Measurements from ENCODE around the gene DAPK2. TPM values are rescaled to one million over a fixed set of nuclear protein-coding genes. Genes with fewer than 3 reads are reported as not detected.
A peak's percentile ranks its signal among the peaks of the same experiment; 100 is the strongest.

Gene DAPK2
- total RNA-seq, 2 donors from 2014 or later: 13.8 to 40.4 TPM

DNA sequence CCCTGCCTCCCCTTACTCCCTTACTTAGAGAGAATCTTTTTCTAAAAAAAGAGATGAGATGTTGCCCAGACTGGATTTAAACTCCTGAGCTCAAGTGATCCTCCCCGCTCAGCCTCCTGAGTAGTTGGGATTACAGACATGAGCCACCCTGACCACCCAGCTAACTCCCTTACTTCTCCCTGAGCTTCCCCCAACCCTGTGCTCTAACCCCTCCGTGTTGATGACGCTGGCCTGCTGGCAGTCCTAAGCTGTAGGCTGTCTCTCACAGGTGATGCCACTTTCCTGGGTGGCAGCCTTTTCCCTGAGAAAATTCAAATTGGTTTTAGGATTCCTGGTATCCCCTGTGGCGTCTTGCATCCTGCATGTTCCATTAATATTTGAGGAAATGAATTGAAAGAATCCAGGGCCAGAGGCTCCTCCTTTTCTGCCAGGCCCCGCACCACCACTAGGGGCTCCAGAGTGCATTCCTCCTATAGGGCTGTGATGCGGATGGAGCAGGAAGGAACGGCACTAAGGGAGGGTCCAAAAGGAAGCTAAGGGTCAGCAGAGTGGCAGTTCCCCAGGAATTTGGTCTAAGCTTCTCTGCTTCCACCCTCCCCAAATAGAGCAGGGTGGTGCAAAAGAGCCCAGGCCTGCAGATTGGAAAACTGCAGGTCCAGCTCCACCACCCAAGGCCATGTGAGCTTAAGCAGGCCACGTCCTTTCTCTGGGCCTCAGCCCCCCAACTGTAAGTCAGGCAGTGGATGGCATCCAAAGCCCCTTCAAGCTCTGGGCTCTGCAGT lies 101.1 kb downstream of the DAPK2 start:
- WGBS: 45% methylated on average over 8 of the region's 8 CpGs
- no peak for TF ChIP-seq POLR2AphosphoS5 (IDR thresholded peaks at IDR 0.05)
- TF ChIP-seq, protein P1, sequence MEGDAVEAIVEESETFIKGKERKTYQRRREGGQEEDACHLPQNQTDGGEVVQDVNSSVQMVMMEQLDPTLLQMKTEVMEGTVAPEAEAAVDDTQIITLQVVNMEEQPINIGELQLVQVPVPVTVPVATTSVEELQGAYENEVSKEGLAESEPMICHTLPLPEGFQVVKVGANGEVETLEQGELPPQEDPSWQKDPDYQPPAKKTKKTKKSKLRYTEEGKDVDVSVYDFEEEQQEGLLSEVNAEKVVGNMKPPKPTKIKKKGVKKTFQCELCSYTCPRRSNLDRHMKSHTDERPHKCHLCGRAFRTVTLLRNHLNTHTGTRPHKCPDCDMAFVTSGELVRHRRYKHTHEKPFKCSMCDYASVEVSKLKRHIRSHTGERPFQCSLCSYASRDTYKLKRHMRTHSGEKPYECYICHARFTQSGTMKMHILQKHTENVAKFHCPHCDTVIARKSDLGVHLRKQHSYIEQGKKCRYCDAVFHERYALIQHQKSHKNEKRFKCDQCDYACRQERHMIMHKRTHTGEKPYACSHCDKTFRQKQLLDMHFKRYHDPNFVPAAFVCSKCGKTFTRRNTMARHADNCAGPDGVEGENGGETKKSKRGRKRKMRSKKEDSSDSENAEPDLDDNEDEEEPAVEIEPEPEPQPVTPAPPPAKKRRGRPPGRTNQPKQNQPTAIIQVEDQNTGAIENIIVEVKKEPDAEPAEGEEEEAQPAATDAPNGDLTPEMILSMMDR (IDR thresholded peaks at IDR 0.05): peak; percentile 57 to 88 (median 72)
- H3K36me3 ChIP-seq: no peaks in the 10 kb centered on the region
- H3K27me3 ChIP-seq (replicated peaks; ENCODE audit: insufficient read depth): no peaks in the 10 kb centered on the region
- no peaks in the 10 kb centered on the region for H3K4me1 ChIP-seq (replicated peaks)
- no peak overlapping the region for H3K4me3 ChIP-seq
- intact Hi-C loops (cut with DNase I): loop anchor here (10.0 kb wide), 1 partner anchor 100 kb away; the partner anchor contains the start of gene DAPK2
- H3K9me3 ChIP-seq: no peaks in the 10 kb centered on the region
- no peak overlapping the region for H3K27ac ChIP-seq
- peak; percentile 53 for DNase-seq (ENCODE audit: low spot score)

DNA sequence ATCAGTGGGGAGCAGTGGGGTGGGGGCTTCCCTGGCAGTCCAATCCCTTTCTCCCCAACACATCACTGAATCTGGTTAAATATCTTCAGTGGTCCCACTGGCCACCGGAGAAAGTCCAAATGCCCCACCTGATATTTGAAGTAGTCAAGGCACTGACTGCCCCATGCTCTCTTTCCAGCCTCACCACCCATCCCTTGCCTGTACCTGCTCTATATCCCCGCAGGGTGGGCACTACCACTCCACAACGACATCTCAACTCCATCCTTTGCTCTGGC lies 101.7 kb downstream of the DAPK2 start:
- TF ChIP-seq, protein P1 (IDR thresholded peaks at IDR 0.05): no peak
- TF ChIP-seq POLR2AphosphoS5 (IDR thresholded peaks at IDR 0.05) (no peak), POLR2A (IDR thresholded peaks at IDR 0.05) (no peak)
- Histone ChIP-seq H3K9me3 (no peaks in the 10 kb centered on the region), H3K27ac (no peak overlapping the region), H3K36me3 (no peaks in the 10 kb centered on the region), H3K4me1 (replicated peaks) (no peaks in the 10 kb centered on the region), H3K4me3 (no peak overlapping the region), H3K27me3 (replicated peaks; ENCODE audit: insufficient read depth) (no peaks in the 10 kb centered on the region)
- no peak for DNase-seq (ENCODE audit: low spot score)
- intact Hi-C loops (cut with DNase I): loop anchor here (10.0 kb wide), 1 partner anchor 100 kb away; the partner anchor contains the start of gene DAPK2
- 95% methylated on average over 3 of the region's 3 CpGs for WGBS

DNA sequence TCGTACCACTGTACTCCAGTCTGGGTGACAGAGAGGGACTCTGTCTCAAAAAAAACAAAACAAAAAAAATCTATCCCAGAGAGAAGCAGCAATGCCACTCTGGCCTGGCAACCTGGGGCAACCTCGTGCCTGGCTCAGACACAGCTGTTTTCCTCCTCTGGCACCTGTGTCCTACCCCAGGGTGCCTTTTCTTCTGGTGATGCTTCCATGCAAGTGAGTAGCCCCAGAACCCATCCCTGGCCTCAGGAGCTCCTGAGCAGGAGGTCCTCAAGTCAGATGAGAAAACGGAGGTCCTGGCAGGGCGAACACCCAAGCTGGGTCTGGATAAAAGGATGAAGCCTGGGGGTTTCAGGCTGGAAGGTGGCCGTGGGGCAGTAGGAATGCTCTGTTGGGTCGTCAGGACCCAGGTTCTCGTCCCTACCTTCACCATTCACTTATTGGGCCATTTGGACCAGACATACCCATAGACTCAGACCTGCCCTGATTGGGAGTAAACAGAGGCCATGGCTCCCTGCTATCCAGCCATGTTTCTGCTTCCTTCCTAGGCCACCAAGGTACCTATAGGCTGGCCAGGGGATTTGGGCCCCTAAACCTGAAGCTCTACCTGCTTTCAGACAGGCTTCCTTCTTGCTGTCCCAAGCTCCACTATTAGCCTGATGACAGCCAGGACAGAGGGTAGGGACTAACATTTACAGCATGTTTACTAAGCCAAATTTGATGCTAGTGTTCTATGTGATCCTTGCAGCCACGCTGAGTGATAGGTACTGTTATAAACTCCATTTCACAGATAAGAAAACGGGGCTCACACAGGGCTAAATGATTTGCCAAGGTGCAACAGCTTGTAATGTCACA lies 102.2 kb downstream of the DAPK2 start:
- DNase-seq (ENCODE audit: low spot score): no peak
- Histone ChIP-seq H3K27me3 (replicated peaks; ENCODE audit: insufficient read depth) (no peaks in the 10 kb centered on the region), H3K4me1 (replicated peaks) (no peaks in the 10 kb centered on the region), H3K27ac (no peak overlapping the region), H3K4me3 (no peak overlapping the region), H3K9me3 (no peaks in the 10 kb centered on the region), H3K36me3 (no peaks in the 10 kb centered on the region)
- intact Hi-C loops (cut with DNase I): loop anchor here (10.0 kb wide), 1 partner anchor 101 kb away; the partner anchor contains the start of gene DAPK2
- TF ChIP-seq, protein P1 (IDR thresholded peaks at IDR 0.05): no peak
- TF ChIP-seq POLR2AphosphoS5 (IDR thresholded peaks at IDR 0.05) (no peak), POLR2A (IDR thresholded peaks at IDR 0.05) (no peak)
- 94% methylated on average over 9 of the region's 9 CpGs for WGBS

DNA sequence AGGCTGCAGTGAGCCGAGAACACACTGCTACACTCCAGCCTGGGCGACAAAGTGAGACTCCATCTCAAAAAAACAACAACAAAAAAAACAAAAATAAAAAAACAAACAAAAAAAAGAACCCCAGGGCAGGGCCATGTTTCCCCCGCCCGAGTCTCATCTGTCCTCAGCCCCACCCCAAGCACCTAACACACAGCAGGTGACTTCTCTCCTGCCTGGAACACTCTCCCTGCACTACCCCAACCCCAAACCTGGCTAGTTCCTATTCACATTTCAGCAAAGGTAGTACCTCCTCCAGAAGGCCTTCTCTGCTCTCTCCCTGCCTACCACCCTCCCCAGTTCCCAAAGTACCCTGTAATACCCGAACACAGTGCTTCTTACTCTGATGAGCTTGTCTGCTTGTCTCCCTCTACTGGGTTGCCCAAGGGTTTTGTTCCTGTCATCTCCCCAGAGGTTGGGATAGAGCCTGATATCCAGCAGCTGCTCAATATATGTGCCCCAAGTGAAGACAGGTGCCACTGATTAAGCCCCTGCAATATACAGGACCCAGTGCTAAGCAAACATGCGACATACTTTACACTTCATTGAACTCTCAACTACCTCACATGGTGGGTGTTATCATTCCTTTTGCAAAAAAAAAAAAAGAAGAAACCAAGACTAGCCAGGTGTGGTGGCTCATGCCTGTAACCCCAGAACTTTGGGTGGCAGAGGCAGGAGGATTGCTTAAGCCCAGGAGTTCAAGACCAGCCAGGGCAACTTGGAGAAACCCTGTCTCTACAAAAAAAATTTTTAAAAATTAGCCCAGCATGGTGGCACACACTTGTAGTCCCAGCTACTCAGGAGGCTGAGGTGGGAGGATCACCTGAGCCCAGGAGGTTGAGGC lies 103.6 kb downstream of the DAPK2 start:
- TF ChIP-seq, protein P1 (IDR thresholded peaks at IDR 0.05): no peak
- TF ChIP-seq POLR2AphosphoS5 (IDR thresholded peaks at IDR 0.05) (no peak), POLR2A (IDR thresholded peaks at IDR 0.05) (no peak)
- WGBS: 95% methylated on average over 6 of the region's 6 CpGs
- H3K9me3 ChIP-seq: no peaks in the 10 kb centered on the region
- no peak for DNase-seq (ENCODE audit: low spot score)
- H3K4me1 ChIP-seq (replicated peaks): no peaks in the 10 kb centered on the region
- intact Hi-C loops (cut with DNase I): loop anchor here (10.0 kb wide), 1 partner anchor 102 kb away; the partner anchor contains the start of gene DAPK2
- H3K27ac ChIP-seq: no peak overlapping the region
- no peaks in the 10 kb centered on the region for H3K36me3 ChIP-seq
- H3K4me3 ChIP-seq: no peak overlapping the region
- no peaks in the 10 kb centered on the region for H3K27me3 ChIP-seq (replicated peaks; ENCODE audit: insufficient read depth)
